HG02571 (cell line): ENCODE data around the gene LAMTOR4.
"Not testable (repeated sequence)": the region's sequence is repeated elsewhere in the genome, so short reads cannot be mapped to it uniquely, and the experiment has no call there.

ENCODE experiments used
- ATAC-seq: cut with Tn5 transposase; IDR thresholded peaks from one replicate; pipeline ENCODE4 v1.9.1; 2021; ENCODE audit warnings: mild to moderate bottlenecking, moderate library complexity; ENCODE audit not compliant: unreplicated experiment

The LAMTOR4 gene

GRCh38 chr7:100192969-100193368, 44.3 kb downstream of the LAMTOR4 start:
- no peak for ATAC-seq

- no peak for ATAC-seq
Observed at GRCh38 chr7:100195222-100195621, 46.5 kb downstream of the LAMTOR4 start.

- not testable (repeated sequence) for ATAC-seq
Observed at GRCh38 chr7:100195901-100196322, 47.2 kb downstream of the LAMTOR4 start.

GRCh38 chr7:100198266-100198665, 49.5 kb downstream of the LAMTOR4 start:
- no peak for ATAC-seq

GRCh38 chr7:100200693-100201092, 52.0 kb downstream of the LAMTOR4 start:
- ATAC-seq = no peak
